Astrocyte (in vitro differentiated cells and primary cell): ENCODE measurements around the gene COA4.

Experiments used
- EZH2 ChIP-seq: IDR thresholded peaks from 2 replicates; pipeline ENCODE4 v1.6.1; 2012; ENCODE audit warnings: mild to moderate bottlenecking, low read length, inconsistent platforms; ENCODE audit not compliant: insufficient read depth
- TF ChIP-seq, protein P1 (sequence below): IDR thresholded peaks from 2 replicates; pipeline ENCODE4 v1.5.1; 2011; ENCODE audit warnings: low read depth, mild to moderate bottlenecking, inconsistent platforms, low read length, moderate library complexity; ENCODE audit not compliant: insufficient read depth

DNA sequence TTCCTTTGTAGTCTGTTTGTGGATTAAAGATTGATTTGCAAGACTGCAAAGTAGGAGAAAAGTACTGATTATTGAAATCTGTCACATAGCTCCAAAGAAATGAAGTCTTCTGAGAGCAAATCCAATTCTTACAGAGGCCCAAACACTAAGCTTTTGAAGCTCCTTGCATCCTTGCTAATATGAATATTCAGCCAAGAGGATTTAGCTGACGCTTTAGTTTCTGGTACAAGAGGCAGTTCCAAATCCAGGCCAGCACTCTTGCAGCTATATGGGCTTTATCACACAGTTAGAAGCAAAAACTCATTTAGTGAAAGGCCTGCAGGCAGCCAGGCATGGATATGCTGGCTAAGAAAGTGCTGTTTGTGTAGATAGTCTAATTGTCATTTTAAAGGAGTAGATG, 12.9 kb upstream of the COA4 start:
- TF ChIP-seq, protein P1, sequence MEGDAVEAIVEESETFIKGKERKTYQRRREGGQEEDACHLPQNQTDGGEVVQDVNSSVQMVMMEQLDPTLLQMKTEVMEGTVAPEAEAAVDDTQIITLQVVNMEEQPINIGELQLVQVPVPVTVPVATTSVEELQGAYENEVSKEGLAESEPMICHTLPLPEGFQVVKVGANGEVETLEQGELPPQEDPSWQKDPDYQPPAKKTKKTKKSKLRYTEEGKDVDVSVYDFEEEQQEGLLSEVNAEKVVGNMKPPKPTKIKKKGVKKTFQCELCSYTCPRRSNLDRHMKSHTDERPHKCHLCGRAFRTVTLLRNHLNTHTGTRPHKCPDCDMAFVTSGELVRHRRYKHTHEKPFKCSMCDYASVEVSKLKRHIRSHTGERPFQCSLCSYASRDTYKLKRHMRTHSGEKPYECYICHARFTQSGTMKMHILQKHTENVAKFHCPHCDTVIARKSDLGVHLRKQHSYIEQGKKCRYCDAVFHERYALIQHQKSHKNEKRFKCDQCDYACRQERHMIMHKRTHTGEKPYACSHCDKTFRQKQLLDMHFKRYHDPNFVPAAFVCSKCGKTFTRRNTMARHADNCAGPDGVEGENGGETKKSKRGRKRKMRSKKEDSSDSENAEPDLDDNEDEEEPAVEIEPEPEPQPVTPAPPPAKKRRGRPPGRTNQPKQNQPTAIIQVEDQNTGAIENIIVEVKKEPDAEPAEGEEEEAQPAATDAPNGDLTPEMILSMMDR, result no peak
- TF ChIP-seq EZH2, result no peak
